DND-41 (cell line): ENCODE results near the gene ATP2A3.

Source experiments
- CTCF ChIP-seq: IDR thresholded peaks from 2 replicates; pipeline ENCODE4 v1.5.1; 2012; ENCODE audit warnings: borderline replicate concordance, low read length, moderate library complexity, mild to moderate bottlenecking; ENCODE audit not compliant: poor library complexity, severe bottlenecking; ENCODE audit errors: extremely low read depth
- EZH2 ChIP-seq: IDR thresholded peaks from 3 replicates; pipeline ENCODE4 v1.6.1; 2012; ENCODE audit warnings: borderline replicate concordance, low read depth, mild to moderate bottlenecking, moderate library complexity, low read length, inconsistent platforms; ENCODE audit not compliant: severe bottlenecking

GRCh38 chr17:3905017-3905520 is 59.2 kb downstream of the ATP2A3 start:
- no peak for TF ChIP-seq CTCF
- TF ChIP-seq EZH2 = no peak
